ENCODE data around the gene EIF2S3B.
"Not testable (repeated sequence)": the region's sequence is repeated elsewhere in the genome, so short reads cannot be mapped to it uniquely, and the experiment has no call there.

DNA sequence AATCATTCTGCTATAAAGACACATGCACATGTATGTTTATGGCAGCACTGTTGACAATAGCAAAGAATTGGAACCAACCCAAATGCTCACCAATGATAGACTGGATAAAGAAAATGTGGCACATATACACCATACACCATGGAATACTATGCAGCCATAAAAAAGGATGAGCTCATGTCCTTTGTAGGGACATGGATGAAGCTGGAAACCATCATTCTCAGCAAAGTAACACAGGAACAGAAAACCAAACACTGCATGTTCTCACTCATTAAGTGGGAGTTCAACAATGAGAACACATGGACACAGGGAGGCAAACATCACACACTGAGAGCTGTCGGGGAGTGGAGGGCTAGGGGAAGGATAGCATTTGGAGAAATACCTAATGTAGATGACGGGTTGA lies 18.4 kb upstream of the EIF2S3B start:
- TF ChIP-seq, protein P1, sequence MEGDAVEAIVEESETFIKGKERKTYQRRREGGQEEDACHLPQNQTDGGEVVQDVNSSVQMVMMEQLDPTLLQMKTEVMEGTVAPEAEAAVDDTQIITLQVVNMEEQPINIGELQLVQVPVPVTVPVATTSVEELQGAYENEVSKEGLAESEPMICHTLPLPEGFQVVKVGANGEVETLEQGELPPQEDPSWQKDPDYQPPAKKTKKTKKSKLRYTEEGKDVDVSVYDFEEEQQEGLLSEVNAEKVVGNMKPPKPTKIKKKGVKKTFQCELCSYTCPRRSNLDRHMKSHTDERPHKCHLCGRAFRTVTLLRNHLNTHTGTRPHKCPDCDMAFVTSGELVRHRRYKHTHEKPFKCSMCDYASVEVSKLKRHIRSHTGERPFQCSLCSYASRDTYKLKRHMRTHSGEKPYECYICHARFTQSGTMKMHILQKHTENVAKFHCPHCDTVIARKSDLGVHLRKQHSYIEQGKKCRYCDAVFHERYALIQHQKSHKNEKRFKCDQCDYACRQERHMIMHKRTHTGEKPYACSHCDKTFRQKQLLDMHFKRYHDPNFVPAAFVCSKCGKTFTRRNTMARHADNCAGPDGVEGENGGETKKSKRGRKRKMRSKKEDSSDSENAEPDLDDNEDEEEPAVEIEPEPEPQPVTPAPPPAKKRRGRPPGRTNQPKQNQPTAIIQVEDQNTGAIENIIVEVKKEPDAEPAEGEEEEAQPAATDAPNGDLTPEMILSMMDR (IDR thresholded peaks at IDR 0.05 in 8 of 11, conservative IDR thresholded peaks at IDR 0.05 in 3 of 11), result not testable (repeated sequence)
- TF ChIP-seq POLR2AphosphoS5, POLR2A (IDR thresholded peaks at IDR 0.05): not testable (repeated sequence)

Measured in spleen (tissue), 7 donors.